Endothelial cell (in vitro differentiated cells): ENCODE measurements around the gene TCIRG1. TPM values are rescaled to one million over a fixed set of nuclear protein-coding genes. Genes with fewer than 3 reads are reported as not detected.
A peak's percentile ranks its signal among the peaks of the same experiment; 100 is the strongest.

Experiments used
- DNase-seq: peaks from one replicate; pipeline ENCODE4 v3.0.0; 2021; ENCODE audit warnings: low spot score
- H3K27ac Mint-ChIP-seq: one replicate; pipeline ENCODE4 v1.8.0; 2021; ENCODE audit warnings: mixed read lengths, inconsistent platforms; ENCODE audit not compliant: unreplicated experiment
- H3K27me3 Mint-ChIP-seq: one replicate; pipeline ENCODE4 v1.8.0; 2021; ENCODE audit warnings: mild to moderate bottlenecking, moderate library complexity, mixed read lengths, inconsistent platforms; ENCODE audit not compliant: unreplicated experiment
- H3K36me3 Mint-ChIP-seq: one replicate; pipeline ENCODE4 v1.8.0; 2021; ENCODE audit warnings: mild to moderate bottlenecking, low read depth, mixed read lengths, inconsistent platforms; ENCODE audit not compliant: unreplicated experiment
- H3K4me1 Mint-ChIP-seq: one replicate; pipeline ENCODE4 v1.8.0; 2021; ENCODE audit warnings: mild to moderate bottlenecking, mixed read lengths, inconsistent platforms; ENCODE audit not compliant: unreplicated experiment
- H3K4me3 Mint-ChIP-seq: one replicate; pipeline ENCODE4 v1.8.0; 2021; ENCODE audit warnings: mild to moderate bottlenecking, mixed read lengths, inconsistent platforms; ENCODE audit not compliant: unreplicated experiment
- H3K9me3 Mint-ChIP-seq: one replicate; pipeline ENCODE4 v1.8.0; 2021; ENCODE audit warnings: mixed read lengths, inconsistent platforms; ENCODE audit not compliant: unreplicated experiment
- CTCF ChIP-seq: fragments of 200-600 bp; sonication (generic); IDR thresholded peaks from one replicate; pipeline ENCODE4 v1.5.0; 2021; ENCODE audit warnings: antibody characterized with exemption; ENCODE audit not compliant: unreplicated experiment
- total RNA-seq: library from RNA; stranded (reverse); fragmentation: NEBNext Ultra II Directional; extraction: Animal tissue kit (Norgen Biotek cat#: 25700); gene quantifications from one replicate; pipeline ENCODE4 v1.2.1, GENCODE V29; 2021; ENCODE audit not compliant: unreplicated experiment

TCIRG1 gene
- total RNA-seq, 1 donor from 2014 or later, result 294 TPM

GRCh38 chr11:68053981-68054812 lies 15.4 kb downstream of the TCIRG1 start:
- no peaks in the 10 kb centered on the region for H3K9me3 Mint-ChIP-seq
- H3K27me3 Mint-ChIP-seq, result peaks cover 25% of the 10 kb centered on the region
- peaks cover 36% of the 10 kb centered on the region for H3K4me1 Mint-ChIP-seq
- peaks cover 52% of the 10 kb centered on the region for H3K36me3 Mint-ChIP-seq
- DNase-seq, result no peak
- H3K4me3 Mint-ChIP-seq, result peak overlapping the region; percentile 21
- peak overlapping the region; percentile 69 for H3K27ac Mint-ChIP-seq
- TF ChIP-seq CTCF, result no peak

GRCh38 chr11:68056317-68057285 lies 17.8 kb downstream of the TCIRG1 start:
- no peak for TF ChIP-seq CTCF
- H3K36me3 Mint-ChIP-seq, result peaks cover 57% of the 10 kb centered on the region
- DNase-seq, result no peak
- H3K9me3 Mint-ChIP-seq, result no peaks in the 10 kb centered on the region
- H3K27me3 Mint-ChIP-seq, result peaks cover 22% of the 10 kb centered on the region
- peaks cover 44% of the 10 kb centered on the region for H3K4me1 Mint-ChIP-seq
- H3K27ac Mint-ChIP-seq, result peak overlapping the region; percentile 66
- H3K4me3 Mint-ChIP-seq, result peak overlapping the region; percentile 18

- TF ChIP-seq CTCF, result no peak
- peak overlapping the region; percentile 79 for H3K4me3 Mint-ChIP-seq
- peaks cover 49% of the 10 kb centered on the region for H3K4me1 Mint-ChIP-seq
- peaks cover 17% of the 10 kb centered on the region for H3K27me3 Mint-ChIP-seq
- H3K27ac Mint-ChIP-seq, result peak overlapping the region; percentile 76
- no peak for DNase-seq
- H3K36me3 Mint-ChIP-seq, result peaks cover 61% of the 10 kb centered on the region
- no peaks in the 10 kb centered on the region for H3K9me3 Mint-ChIP-seq
Observed at GRCh38 chr11:68057807-68058206, 19.0 kb downstream of the TCIRG1 start.

GRCh38 chr11:68061508-68061907 lies 22.7 kb downstream of the TCIRG1 start:
- Mint-ChIP-seq H3K9me3 (no peaks in the 10 kb centered on the region), H3K4me1 (peaks cover 76% of the 10 kb centered on the region)

More at GRCh38 chr11:68061508-68061907, 22.7 kb downstream of the TCIRG1 start:
- peaks cover 13% of the 10 kb centered on the region for H3K27me3 Mint-ChIP-seq
- H3K36me3 Mint-ChIP-seq, result peaks cover 76% of the 10 kb centered on the region
- no peak for DNase-seq
- no peak for TF ChIP-seq CTCF
- peak overlapping the region; percentile 12 for H3K4me3 Mint-ChIP-seq
- no peak overlapping the region for H3K27ac Mint-ChIP-seq
